MM.1S (cell line): Measurements from ENCODE around the gene PNO1.

Experiments
- DNase-seq: peaks from one replicate; pipeline ENCODE4 v3.0.0-alpha.2; 2015
- H2AFZ ChIP-seq: fragments of 300-600 bp; sonication (generic); 2 replicates; pipeline ENCODE4 v1.6.0; 2016; ENCODE audit warnings: antibody characterized with exemption, low read length
- H3F3A ChIP-seq: fragments of 300-600 bp; sonication (generic); 2 replicates; pipeline ENCODE4 v1.6.1; 2016; ENCODE audit warnings: mild to moderate bottlenecking, antibody characterized with exemption, low read length, moderate library complexity, mixed read lengths; ENCODE audit not compliant: insufficient read depth
- H3K27ac ChIP-seq: fragments of 300-600 bp; sonication (generic); 2 replicates; pipeline ENCODE4 v1.5.1; 2016; ENCODE audit warnings: mild to moderate bottlenecking, low read length
- H3K27me3 ChIP-seq: fragments of 300-600 bp; sonication (generic); replicated peaks from 2 replicates; pipeline ENCODE4 v1.6.0; 2016; ENCODE audit warnings: low read length; ENCODE audit not compliant: insufficient read depth
- H3K36me3 ChIP-seq: fragments of 300-600 bp; sonication (generic); replicated peaks from 2 replicates; pipeline ENCODE4 v1.6.1; 2016; ENCODE audit warnings: mild to moderate bottlenecking, low read length, mixed read lengths; ENCODE audit not compliant: insufficient read depth
- H3K4me1 ChIP-seq: fragments of 300-600 bp; sonication (generic); 2 replicates; pipeline ENCODE4 v1.6.1; 2016; ENCODE audit warnings: low read length, mixed read lengths
- H3K4me2 ChIP-seq: fragments of 300-600 bp; sonication (generic); 2 replicates; pipeline ENCODE4 v1.6.0; 2016; ENCODE audit warnings: low read depth, low read length
- H3K4me3 ChIP-seq: fragments of 300-600 bp; sonication (generic); 2 replicates; pipeline ENCODE4 v1.5.1; 2016; ENCODE audit warnings: low read length, mixed read lengths
- H3K79me2 ChIP-seq: fragments of 300-600 bp; sonication (generic); 2 replicates; pipeline ENCODE4 v1.6.1; 2016; ENCODE audit warnings: mixed run types, low read length, mixed read lengths
- H3K9ac ChIP-seq: fragments of 300-600 bp; sonication (generic); 2 replicates; pipeline ENCODE4 v1.6.1; 2016; ENCODE audit warnings: low read length, mixed read lengths
- H3K9me2 ChIP-seq: fragments of 300-600 bp; sonication (generic); replicated peaks from 2 replicates; pipeline ENCODE4 v1.6.1; 2016; ENCODE audit warnings: mild to moderate bottlenecking, low read length, mixed read lengths; ENCODE audit not compliant: insufficient read depth
- H3K9me3 ChIP-seq: fragments of 300-600 bp; sonication (generic); replicated peaks from 2 replicates; pipeline ENCODE4 v1.6.1; 2016; ENCODE audit warnings: mild to moderate bottlenecking, low read length, mixed read lengths; ENCODE audit not compliant: insufficient read depth
- H4K20me1 ChIP-seq: fragments of 300-600 bp; sonication (generic); 2 replicates; pipeline ENCODE4 v1.6.1; 2016; ENCODE audit warnings: mild to moderate bottlenecking, low read length, moderate library complexity, mixed read lengths; ENCODE audit not compliant: insufficient read depth
- EZH2 ChIP-seq: fragments of 300-600 bp; sonication (generic); optimal IDR thresholded peaks from 2 replicates; pipeline ENCODE3; 2017; ENCODE audit warnings: low read depth, mild to moderate bottlenecking, antibody characterized with exemption, low read length, mixed read lengths
- EZH2phosphoT487 ChIP-seq: fragments of 300-600 bp; sonication (generic); IDR thresholded peaks from 2 replicates; pipeline ENCODE4 v1.6.1; 2018; ENCODE audit warnings: antibody characterized with exemption, low read length
- TF ChIP-seq, protein P1 (sequence below): fragments of 300-600 bp; sonication (generic); IDR thresholded peaks from 2 replicates; pipeline ENCODE4 v1.5.1; 2016; ENCODE audit warnings: antibody characterized with exemption, low read length, mixed read lengths

Gene PNO1

GRCh38 chr2:68156419-68156818 lies 1.3 kb upstream of the PNO1 start:
- DNase-seq, result no peak
- H3K4me1 ChIP-seq, result peaks cover 14% of the 10 kb centered on the region
- H3F3A ChIP-seq, result no peaks in the 10 kb centered on the region
- peak overlapping the region; percentile 91 for H3K4me3 ChIP-seq
- TF ChIP-seq, protein P1, sequence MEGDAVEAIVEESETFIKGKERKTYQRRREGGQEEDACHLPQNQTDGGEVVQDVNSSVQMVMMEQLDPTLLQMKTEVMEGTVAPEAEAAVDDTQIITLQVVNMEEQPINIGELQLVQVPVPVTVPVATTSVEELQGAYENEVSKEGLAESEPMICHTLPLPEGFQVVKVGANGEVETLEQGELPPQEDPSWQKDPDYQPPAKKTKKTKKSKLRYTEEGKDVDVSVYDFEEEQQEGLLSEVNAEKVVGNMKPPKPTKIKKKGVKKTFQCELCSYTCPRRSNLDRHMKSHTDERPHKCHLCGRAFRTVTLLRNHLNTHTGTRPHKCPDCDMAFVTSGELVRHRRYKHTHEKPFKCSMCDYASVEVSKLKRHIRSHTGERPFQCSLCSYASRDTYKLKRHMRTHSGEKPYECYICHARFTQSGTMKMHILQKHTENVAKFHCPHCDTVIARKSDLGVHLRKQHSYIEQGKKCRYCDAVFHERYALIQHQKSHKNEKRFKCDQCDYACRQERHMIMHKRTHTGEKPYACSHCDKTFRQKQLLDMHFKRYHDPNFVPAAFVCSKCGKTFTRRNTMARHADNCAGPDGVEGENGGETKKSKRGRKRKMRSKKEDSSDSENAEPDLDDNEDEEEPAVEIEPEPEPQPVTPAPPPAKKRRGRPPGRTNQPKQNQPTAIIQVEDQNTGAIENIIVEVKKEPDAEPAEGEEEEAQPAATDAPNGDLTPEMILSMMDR, result no peak
- TF ChIP-seq EZH2 (no peak), EZH2phosphoT487 (no peak)
- peak overlapping the region; percentile 84 for H2AFZ ChIP-seq
- no peaks in the 10 kb centered on the region for H4K20me1 ChIP-seq
- no peaks in the 10 kb centered on the region for H3K9me2 ChIP-seq
- H3K9ac ChIP-seq, result peak overlapping the region; percentile 87
- H3K27ac ChIP-seq, result peak overlapping the region; percentile 84; the same call in 1 of the 2 replicates
- peaks cover 2% of the 10 kb centered on the region; the same call in 1 of the 2 replicates for H3K36me3 ChIP-seq
- no peaks in the 10 kb centered on the region for H3K27me3 ChIP-seq
- peaks cover 58% of the 10 kb centered on the region for H3K79me2 ChIP-seq
- no peaks in the 10 kb centered on the region for H3K9me3 ChIP-seq
- peak overlapping the region; percentile 92 for H3K4me2 ChIP-seq

GRCh38 chr2:68157002-68157401 lies 686 bp upstream of the PNO1 start:
- Histone ChIP-seq H3K36me3 (peaks cover 6% of the 10 kb centered on the region; the same call in 1 of the 2 replicates), H4K20me1 (no peaks in the 10 kb centered on the region), H3K4me3 (peak overlapping the region; percentile 91), H3K9me3 (no peaks in the 10 kb centered on the region), H3K9me2 (no peaks in the 10 kb centered on the region), H3K4me1 (peaks cover 14% of the 10 kb centered on the region), H3K79me2 (peaks cover 59% of the 10 kb centered on the region), H3K4me2 (peak overlapping the region; percentile 92), H2AFZ (peak overlapping the region; percentile 84), H3K9ac (peak overlapping the region; percentile 87), H3K27ac (peak overlapping the region; percentile 84), H3F3A (no peaks in the 10 kb centered on the region), H3K27me3 (no peaks in the 10 kb centered on the region)
- TF ChIP-seq, protein P1, result no peak
- TF ChIP-seq EZH2 (no peak), EZH2phosphoT487 (no peak)
- DNase-seq, result no peak

GRCh38 chr2:68158134-68158447 lies 403 bp downstream of the PNO1 start:
- Histone ChIP-seq H3K36me3 (peaks cover 6% of the 10 kb centered on the region; the same call in 1 of the 2 replicates), H3K9ac (peak overlapping the region; percentile 87), H3K4me1 (peaks cover 14% of the 10 kb centered on the region), H2AFZ (peak overlapping the region; percentile 74), H3K79me2 (peaks cover 59% of the 10 kb centered on the region), H3K4me3 (peak overlapping the region; percentile 91), H3F3A (no peaks in the 10 kb centered on the region), H3K9me2 (no peaks in the 10 kb centered on the region), H3K4me2 (peak overlapping the region; percentile 92), H3K9me3 (no peaks in the 10 kb centered on the region), H4K20me1 (no peaks in the 10 kb centered on the region), H3K27ac (peak overlapping the region; percentile 84), H3K27me3 (no peaks in the 10 kb centered on the region)
- no peak for DNase-seq
- TF ChIP-seq EZH2 (no peak), EZH2phosphoT487 (no peak)
- TF ChIP-seq, protein P1, result no peak
